Lung (tissue), 12 donors: ENCODE measurements around the gene ARHGEF28. TPM values are rescaled to one million over a fixed set of nuclear protein-coding genes. Genes with fewer than 3 reads are reported as not detected.

Experiments
- ATAC-seq: fragments of 200-7000 bp; cut with Tn5 transposase; one replicate; pipeline ENCODE4 v1.9.1; 2020; ENCODE audit warnings: moderate number of reproducible peaks; ENCODE audit not compliant: insufficient read depth, low FRiP score
- DNase-seq, 3 donors: peaks; one replicate each; pipeline ENCODE4 v3.0.0-alpha.2; 2013 to 2017
- H3K27ac ChIP-seq, 2 donors: one replicate each; pipeline ENCODE4 v1.5.1; 2013; ENCODE audit warnings: mild to moderate bottlenecking in 2 of 2, moderate library complexity in 2 of 2, control low read depth in 1 of 2, inconsistent platforms in 1 of 2, low read depth in 1 of 2, low read length in 1 of 2
- H3K27me3 ChIP-seq, 3 donors: one replicate each; pipeline ENCODE4 v1.5.1; 2013; ENCODE audit warnings: low read length in 2 of 3; ENCODE audit not compliant: control insufficient read depth in 3 of 3, insufficient read depth in 3 of 3
- H3K36me3 ChIP-seq, 4 donors: one replicate each; pipeline ENCODE4 v1.5.1; 2013; ENCODE audit warnings: low read length in 4 of 4, mild to moderate bottlenecking in 1 of 4, moderate library complexity in 1 of 4; ENCODE audit not compliant: control insufficient read depth in 4 of 4, insufficient read depth in 4 of 4
- H3K4me1 ChIP-seq, 5 donors: one replicate each; pipeline ENCODE4 v1.5.1; 2013; ENCODE audit warnings: low read length in 5 of 5, mild to moderate bottlenecking in 2 of 5, moderate library complexity in 1 of 5; ENCODE audit not compliant: control insufficient read depth in 5 of 5, insufficient read depth in 5 of 5
- H3K4me3 ChIP-seq: one replicate; pipeline ENCODE4 v1.5.1; 2013; ENCODE audit warnings: mild to moderate bottlenecking, control low read depth, moderate library complexity
- H3K9ac ChIP-seq, 2 donors: one replicate each; pipeline ENCODE4 v1.5.1; 2013; ENCODE audit warnings: low read length in 2 of 2, control low read depth in 1 of 2; ENCODE audit not compliant: insufficient read depth in 1 of 2
- H3K9me3 ChIP-seq, 4 donors: one replicate each; pipeline ENCODE4 v1.5.1; 2013; ENCODE audit warnings: low read length in 3 of 4, mild to moderate bottlenecking in 1 of 4, moderate library complexity in 1 of 4; ENCODE audit not compliant: control insufficient read depth in 4 of 4, insufficient read depth in 3 of 4
- CTCF ChIP-seq: IDR thresholded peaks from 2 replicates; pipeline ENCODE4 v1.5.1; 2012; ENCODE audit warnings: mild to moderate bottlenecking; ENCODE audit errors: control extremely low read depth, extremely low read depth
- WGBS, 2 donors: extraction: QIAGEN DNeasy Blood & Tissue Kit; methylation state at CpG; one replicate each; pipeline ENCODE4 v1.1.7; 2013; 5-methylcytosine and 5-hydroxymethylcytosine counted together
- polyA plus RNA-seq, 2 donors: library from polyadenylated mRNA; stranded (reverse); fragments of 200-250 nt; gene quantifications; one replicate each; pipeline ENCODE4 v1.2.1, GENCODE V29; 2013
- total RNA-seq, 2 donors: library from RNA; depleted of rRNA in 1 of 2; stranded (reverse); fragments of >200 nt in 1 of 2; gene quantifications; one replicate each; pipeline ENCODE4 v1.2.1, GENCODE V29; 2014 to 2021
- donor health status: control.
- donor health status: control.
- donor health status: Bipolar disorder and iron deficiency.
- donor health status: healthy.
- donor health status: DM: yes; HTN: yes; CAD: no.

The ARHGEF28 gene
- total and polyA plus RNA-seq, 4 donors = 3.0 to 13.0 (median 10.0) TPM

- H3K4me1 ChIP-seq = peaks cover 0 to 18% (median 3%) of the 10 kb centered on the region in 5 donors
- H3K27me3 ChIP-seq = no peaks in the 10 kb centered on the region
- H3K4me3 ChIP-seq = no peak overlapping the region
- no peak overlapping the region for H3K9ac ChIP-seq
- ATAC-seq (peak; percentile 20), DNase-seq (no peak)
- peaks cover 0 to 2% (median 0%) of the 10 kb centered on the region in 4 donors for H3K36me3 ChIP-seq
- no peak for TF ChIP-seq CTCF
- WGBS, 2 donors = 51 to 72% methylated on average over 3 of the region's 3 CpGs
- H3K27ac ChIP-seq = no peak overlapping the region
- H3K9me3 ChIP-seq = no peaks in the 10 kb centered on the region
These were observed 291.4 kb downstream of the ARHGEF28 start for GRCh38 chr5:73917433-73917832.

- DNase-seq (no peak), ATAC-seq (no peak)
- no peak for TF ChIP-seq CTCF
- no peak overlapping the region for H3K9ac ChIP-seq
- H3K4me1 ChIP-seq = peaks cover 0 to 14% (median 3%) of the 10 kb centered on the region in 5 donors
- peaks cover 0 to 2% (median 0%) of the 10 kb centered on the region in 4 donors for H3K36me3 ChIP-seq
- WGBS, 2 donors = 72 to 79% methylated on average over 4 of the region's 4 CpGs
- no peaks in the 10 kb centered on the region for H3K9me3 ChIP-seq
- no peak overlapping the region for H3K27ac ChIP-seq
- H3K4me3 ChIP-seq = no peak overlapping the region
- no peaks in the 10 kb centered on the region for H3K27me3 ChIP-seq
These were observed 291.9 kb downstream of the ARHGEF28 start for GRCh38 chr5:73917891-73918290.

- H3K4me1 ChIP-seq = peaks cover 0 to 8% (median 0%) of the 10 kb centered on the region in 5 donors
- no peak for TF ChIP-seq CTCF
- 57 to 59% methylated on average over 6 of the region's 6 CpGs for WGBS, 2 donors
- DNase-seq (no peak), ATAC-seq (no peak)
- H3K27ac ChIP-seq = peak overlapping the region in 1 of 2 donors; percentile 33
- no peaks in the 10 kb centered on the region for H3K27me3 ChIP-seq
- H3K9me3 ChIP-seq = no peaks in the 10 kb centered on the region
- no peaks in the 10 kb centered on the region for H3K36me3 ChIP-seq
- no peak overlapping the region for H3K9ac ChIP-seq
- no peak overlapping the region for H3K4me3 ChIP-seq
These were observed 292.8 kb downstream of the ARHGEF28 start for GRCh38 chr5:73918791-73919221.

DNA sequence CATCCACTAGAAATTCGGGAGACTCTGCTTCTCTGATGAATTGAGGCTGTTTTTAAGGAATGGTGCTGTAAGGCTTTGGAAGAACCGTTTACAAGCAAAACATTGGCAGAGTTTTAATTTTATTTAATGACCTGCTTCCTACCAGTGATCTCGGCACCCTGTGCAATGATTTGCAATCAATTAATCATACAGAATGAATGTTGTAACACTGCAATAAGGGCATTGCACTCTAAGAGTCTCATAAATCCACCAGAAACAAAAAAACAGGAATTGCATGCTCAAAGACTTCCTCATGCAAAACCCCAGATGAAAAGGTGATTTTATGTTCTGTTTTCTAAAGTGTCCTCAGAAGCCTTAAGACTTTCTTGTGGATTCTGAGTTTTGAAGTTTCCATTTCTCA lies 295.7 kb downstream of the ARHGEF28 start:
- ATAC-seq (no peak), DNase-seq (no peak)
- no peak for TF ChIP-seq CTCF
- no peaks in the 10 kb centered on the region for H3K9me3 ChIP-seq
- H3K27me3 ChIP-seq = no peaks in the 10 kb centered on the region
- H3K36me3 ChIP-seq = no peaks in the 10 kb centered on the region
- no peak overlapping the region for H3K4me3 ChIP-seq
- H3K27ac ChIP-seq = no peak overlapping the region
- H3K4me1 ChIP-seq = peaks cover 0 to 8% (median 0%) of the 10 kb centered on the region in 5 donors
- no peak overlapping the region for H3K9ac ChIP-seq
- 38 to 42% methylated on average over 3 of the region's 3 CpGs for WGBS, 2 donors
